NCI-H2196 (cell line): Measurements from ENCODE around the gene LHFPL2.
"Not testable (repeated sequence)": the region's sequence is repeated elsewhere in the genome, so short reads cannot be mapped to it uniquely, and the experiment has no call there.

Source experiments
- DNase-seq: peaks from one replicate; lab custom pipeline; 2025; ENCODE audit not compliant: unreplicated experiment; lab: John Stamatoyannopoulos, UW

The LHFPL2 gene

GRCh38 chr5:78475370-78475769 lies 173.2 kb downstream of the LHFPL2 start:
- no peak for DNase-seq

- no peak for DNase-seq
These were observed 174.8 kb downstream of the LHFPL2 start for GRCh38 chr5:78473751-78474150.

GRCh38 chr5:78472469-78473106 lies 176.0 kb downstream of the LHFPL2 start:
- no peak for DNase-seq

GRCh38 chr5:78471896-78472295 lies 176.7 kb downstream of the LHFPL2 start:
- DNase-seq = no peak

GRCh38 chr5:78467752-78468357 lies 180.7 kb downstream of the LHFPL2 start:
- DNase-seq = no peak

GRCh38 chr5:78467140-78467539 lies 181.4 kb downstream of the LHFPL2 start:
- DNase-seq = no peak

- DNase-seq = no peak
These were observed 189.7 kb downstream of the LHFPL2 start for GRCh38 chr5:78458843-78459242.

GRCh38 chr5:78457507-78457906 lies 191.1 kb downstream of the LHFPL2 start:
- DNase-seq = not testable (repeated sequence)

GRCh38 chr5:78449103-78449502 lies 199.5 kb downstream of the LHFPL2 start:
- no peak for DNase-seq

GRCh38 chr5:78447775-78448424 lies 200.7 kb downstream of the LHFPL2 start:
- DNase-seq = no peak
